Activated CD8-positive, alpha-beta memory T cell treated with anti-CD3 and anti-CD28 coated beads, Interleukin-2, amount 50 U/mL, for 24 hours (primary cell): ENCODE data around the gene CYP2A6.

Experiments used
- DNase-seq: peaks from one replicate; pipeline ENCODE4 v3.0.0-alpha.2; 2020; ENCODE audit errors: extremely low read depth

Gene CYP2A6

GRCh38 chr19:40802300-40803169 lies 47.7 kb downstream of the CYP2A6 start:
- DNase-seq: no peak

- DNase-seq: no peak
These were observed 48.6 kb downstream of the CYP2A6 start for GRCh38 chr19:40801426-40802299.

DNA sequence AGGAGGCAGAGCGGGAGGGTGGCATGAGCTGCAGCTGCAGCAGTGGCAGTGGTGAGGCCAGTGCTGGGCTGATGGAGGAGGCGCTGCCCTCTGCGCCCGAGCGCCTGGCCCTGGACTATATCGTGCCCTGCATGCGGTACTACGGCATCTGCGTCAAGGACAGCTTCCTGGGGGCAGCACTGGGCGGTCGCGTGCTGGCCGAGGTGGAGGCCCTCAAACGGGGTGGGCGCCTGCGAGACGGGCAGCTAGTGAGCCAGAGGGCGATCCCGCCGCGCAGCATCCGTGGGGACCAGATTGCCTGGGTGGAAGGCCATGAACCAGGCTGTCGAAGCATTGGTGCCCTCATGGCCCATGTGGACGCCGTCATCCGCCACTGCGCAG lies 49.3 kb downstream of the CYP2A6 start:
- DNase-seq: no peak

GRCh38 chr19:40800339-40800996 lies 49.8 kb downstream of the CYP2A6 start:
- DNase-seq: no peak

DNA sequence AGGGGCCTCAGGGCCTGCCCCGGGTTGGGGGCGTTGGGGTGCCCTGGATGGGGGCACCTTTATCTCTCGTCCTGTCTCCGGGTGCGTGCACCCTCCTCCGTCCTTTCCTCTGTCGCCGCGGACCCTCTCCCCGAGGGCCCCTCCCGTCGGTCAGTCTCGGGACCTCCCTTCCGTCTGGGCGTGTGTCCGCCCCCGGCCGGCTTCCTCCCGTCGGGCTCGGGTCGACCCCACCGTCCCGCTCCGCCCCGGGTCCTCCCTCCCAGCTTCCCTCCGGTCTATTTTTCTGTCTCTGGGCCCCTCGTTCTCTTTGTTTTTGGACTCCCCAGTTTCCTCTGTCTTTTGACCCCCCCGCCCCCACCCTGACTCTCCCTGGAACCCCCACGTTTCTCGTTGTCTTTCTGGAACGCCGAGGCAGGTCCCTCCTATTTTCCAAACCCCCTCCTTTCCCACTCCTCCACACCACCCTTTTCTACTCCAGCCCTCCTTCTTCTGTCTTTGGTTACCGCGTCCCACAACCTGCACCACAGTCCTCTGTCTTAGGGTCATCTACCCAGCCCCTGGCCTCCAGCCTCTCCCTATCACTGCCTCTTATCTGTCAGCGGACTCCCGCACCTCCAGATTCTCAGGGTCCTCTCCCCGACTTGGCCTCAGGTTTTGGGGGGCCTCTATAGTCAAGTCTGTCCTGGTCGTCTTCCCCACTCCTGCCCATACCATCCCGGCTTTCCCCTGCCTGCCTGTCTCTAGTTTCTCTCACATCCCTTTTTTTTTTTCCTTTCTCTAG lies 50.5 kb downstream of the CYP2A6 start:
- DNase-seq: no peak

DNA sequence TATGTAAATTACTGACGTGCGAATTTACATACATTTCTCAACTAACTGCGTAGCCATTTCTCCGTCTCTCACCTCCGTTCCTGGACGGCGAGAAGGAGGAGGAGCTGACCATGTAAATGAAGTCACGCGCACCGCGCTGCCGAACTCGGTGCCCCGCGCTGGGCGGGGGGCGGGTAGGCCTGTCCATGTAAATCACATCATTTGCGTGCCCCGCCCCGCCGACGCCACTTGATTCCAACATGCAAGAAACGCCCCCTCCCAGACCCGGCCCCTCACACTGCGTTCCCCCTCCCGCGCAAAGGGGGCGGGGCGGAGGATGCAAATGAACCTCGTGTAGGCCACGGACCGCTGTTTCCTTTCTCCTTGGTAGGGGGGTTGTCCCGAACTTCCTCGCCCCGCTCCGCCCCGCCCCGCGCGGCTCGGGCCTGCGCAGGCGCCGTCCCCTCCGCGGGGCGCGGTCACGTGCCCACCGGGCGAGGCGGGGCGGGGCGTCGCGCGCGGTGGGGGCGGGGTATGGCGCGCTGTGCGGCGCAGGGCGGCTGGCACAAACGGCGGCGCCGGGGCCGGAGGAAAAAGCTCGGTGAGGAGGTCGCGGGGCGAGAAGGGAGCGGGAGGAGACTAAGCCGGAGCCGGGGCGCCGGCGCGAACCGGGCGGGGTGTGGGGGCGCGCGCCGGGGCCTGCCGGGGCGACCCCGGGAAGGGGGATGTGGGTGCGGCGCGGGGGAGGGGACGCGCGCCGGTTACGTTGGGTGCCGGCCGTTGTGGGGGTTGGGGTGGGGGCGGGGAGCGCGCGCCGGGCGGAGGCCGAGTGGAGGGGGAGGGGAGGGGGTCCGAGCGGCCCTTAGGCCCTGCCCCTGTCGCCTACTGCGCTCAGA lies 51.3 kb downstream of the CYP2A6 start, which contains the start of gene EGLN2:
Gene EGLN2, plus strand, starts transcription at position 509 of the 875 bp plus-strand sequence. CDS start 1,382 bp downstream, outside the sequence.
- DNase-seq: peak; percentile 100

DNA sequence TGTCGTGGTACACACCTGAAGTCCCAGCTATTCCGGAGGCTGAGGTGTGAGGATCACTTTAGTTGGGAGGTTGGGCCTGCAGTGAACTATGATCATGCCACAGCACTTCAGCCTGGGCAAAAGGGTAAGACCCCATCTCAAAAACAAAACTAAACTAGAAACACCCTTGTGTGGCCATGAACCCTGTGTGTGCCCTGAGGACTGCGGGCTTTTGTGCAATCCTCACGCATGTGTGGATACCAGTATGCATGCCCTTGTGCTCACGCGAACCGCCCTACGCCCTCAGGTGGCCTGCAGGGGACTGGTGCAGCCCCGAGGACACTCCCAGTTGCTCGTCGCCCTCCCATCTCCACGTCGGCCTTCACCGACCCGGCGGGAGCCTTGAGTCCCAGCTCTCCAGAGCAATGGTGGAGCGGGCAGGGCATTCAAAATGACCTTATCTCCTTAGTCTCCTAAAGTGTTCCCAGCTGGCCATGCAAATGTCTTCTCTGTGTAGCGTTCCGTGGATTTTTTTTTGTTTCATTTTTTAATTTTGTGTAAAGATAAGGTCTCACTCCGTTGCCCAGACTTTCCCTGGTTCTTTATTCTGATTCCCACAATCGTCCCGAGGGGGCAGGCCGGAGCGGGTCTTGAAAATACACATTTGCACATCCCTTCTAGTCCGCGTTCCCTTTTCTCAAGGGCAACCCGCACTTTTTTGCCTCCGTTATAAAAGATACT lies 52.1 kb downstream of the CYP2A6 start:
- DNase-seq: no peak

- DNase-seq: no peak
These were observed 52.9 kb downstream of the CYP2A6 start for GRCh38 chr19:40797166-40797962.
